GM12875 (cell line): ENCODE results near the gene ZSCAN2.
"Not testable (repeated sequence)": the region's sequence is repeated elsewhere in the genome, so short reads cannot be mapped to it uniquely, and the experiment has no call there.

Source experiments
- H3K4me3 ChIP-seq: one replicate; pipeline ENCODE4 v1.5.1; 2011; ENCODE audit warnings: low read depth, low read length, control low read depth
- TF ChIP-seq, protein P1 (sequence below): IDR thresholded peaks from 2 replicates; pipeline ENCODE4 v1.5.1; 2011; ENCODE audit warnings: low read depth, mild to moderate bottlenecking, control low read depth, inconsistent platforms, low read length, moderate library complexity, borderline replicate concordance; ENCODE audit not compliant: insufficient read depth

Gene ZSCAN2

GRCh38 chr15:84631706-84632272 lies 31.0 kb downstream of the ZSCAN2 start:
- TF ChIP-seq, protein P1, sequence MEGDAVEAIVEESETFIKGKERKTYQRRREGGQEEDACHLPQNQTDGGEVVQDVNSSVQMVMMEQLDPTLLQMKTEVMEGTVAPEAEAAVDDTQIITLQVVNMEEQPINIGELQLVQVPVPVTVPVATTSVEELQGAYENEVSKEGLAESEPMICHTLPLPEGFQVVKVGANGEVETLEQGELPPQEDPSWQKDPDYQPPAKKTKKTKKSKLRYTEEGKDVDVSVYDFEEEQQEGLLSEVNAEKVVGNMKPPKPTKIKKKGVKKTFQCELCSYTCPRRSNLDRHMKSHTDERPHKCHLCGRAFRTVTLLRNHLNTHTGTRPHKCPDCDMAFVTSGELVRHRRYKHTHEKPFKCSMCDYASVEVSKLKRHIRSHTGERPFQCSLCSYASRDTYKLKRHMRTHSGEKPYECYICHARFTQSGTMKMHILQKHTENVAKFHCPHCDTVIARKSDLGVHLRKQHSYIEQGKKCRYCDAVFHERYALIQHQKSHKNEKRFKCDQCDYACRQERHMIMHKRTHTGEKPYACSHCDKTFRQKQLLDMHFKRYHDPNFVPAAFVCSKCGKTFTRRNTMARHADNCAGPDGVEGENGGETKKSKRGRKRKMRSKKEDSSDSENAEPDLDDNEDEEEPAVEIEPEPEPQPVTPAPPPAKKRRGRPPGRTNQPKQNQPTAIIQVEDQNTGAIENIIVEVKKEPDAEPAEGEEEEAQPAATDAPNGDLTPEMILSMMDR: no peak
- H3K4me3 ChIP-seq: peak overlapping the region; percentile 40

GRCh38 chr15:84633311-84634227 lies 32.8 kb downstream of the ZSCAN2 start:
- H3K4me3 ChIP-seq: peak overlapping the region; percentile 62
- TF ChIP-seq, protein P1: 0 out of 2 replicates have a peak, but pooled peaks have one; percentile 1

DNA sequence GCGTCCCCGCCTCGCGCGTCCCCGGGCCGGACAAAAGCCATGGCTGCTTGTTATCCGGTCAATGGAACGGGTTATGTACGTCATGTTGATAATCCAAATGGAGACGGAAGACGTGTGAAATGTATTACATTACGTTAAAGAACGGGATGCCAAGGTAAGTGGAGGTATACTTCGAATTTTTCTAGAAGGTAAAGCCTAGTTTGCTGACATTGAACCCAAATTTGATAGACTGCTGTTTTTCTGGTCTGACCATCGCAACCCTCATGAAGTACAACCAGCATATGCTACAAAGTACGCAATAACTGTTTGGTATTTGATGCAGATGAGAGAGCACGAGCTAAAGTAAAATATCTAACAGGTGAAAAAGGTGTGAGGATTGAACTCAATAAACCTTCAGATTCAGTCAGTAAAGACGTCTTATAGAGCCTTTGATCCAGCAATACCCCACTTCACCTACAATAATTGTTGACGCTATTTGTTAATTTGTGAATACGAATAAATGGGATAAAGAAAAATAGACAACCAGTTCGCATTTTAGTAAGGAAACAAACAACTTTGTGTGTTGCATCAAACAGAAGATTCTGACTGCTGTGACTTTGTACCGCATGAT lies 33.5 kb downstream of the ZSCAN2 start:
- H3K4me3 ChIP-seq: peak overlapping the region; percentile 62
- TF ChIP-seq, protein P1: no peak

DNA sequence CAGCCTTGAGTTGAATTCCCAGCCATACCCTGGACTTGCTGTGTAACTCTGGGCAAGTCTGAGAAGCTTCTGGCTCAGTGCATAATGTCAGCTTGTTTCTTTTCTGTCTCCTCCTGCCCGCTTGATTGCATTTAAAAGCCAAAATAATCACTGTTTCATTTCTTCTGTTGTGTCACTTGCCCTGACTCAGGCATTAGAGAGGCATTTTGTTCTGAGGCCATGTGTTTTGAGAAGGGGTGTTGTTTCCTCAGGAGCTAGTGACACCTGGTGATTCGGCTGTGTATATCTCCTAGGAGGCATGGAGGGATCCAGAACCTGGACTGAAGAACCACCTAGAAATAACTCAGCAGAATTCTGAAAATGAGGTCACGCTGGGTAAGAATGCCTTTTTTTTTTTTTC lies 37.3 kb downstream of the ZSCAN2 start:
- TF ChIP-seq, protein P1: no peak

DNA sequence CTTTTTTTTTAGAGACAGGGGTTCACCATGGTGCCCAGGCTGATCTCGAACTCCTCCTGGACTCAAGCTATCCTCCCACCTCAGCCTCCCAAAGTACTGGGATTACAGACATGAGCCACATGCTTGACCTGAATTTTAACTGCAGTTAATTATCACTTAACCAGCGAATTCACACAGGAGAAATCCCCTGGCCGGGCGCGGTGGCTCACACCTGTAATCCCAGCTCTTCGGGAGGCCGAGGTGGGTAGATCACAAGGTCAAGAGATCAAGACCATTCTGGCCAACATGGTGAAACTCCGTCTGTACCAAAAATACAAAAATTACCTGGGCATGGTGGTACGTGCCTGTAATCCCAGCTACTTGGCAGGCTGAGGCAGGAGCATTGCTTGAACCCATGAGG lies 41.1 kb downstream of the ZSCAN2 start:
- not testable (repeated sequence) for H3K4me3 ChIP-seq

More for the DNA sequence above, 37.3 kb downstream of the ZSCAN2 start:
- no peak overlapping the region for H3K4me3 ChIP-seq

- H3K4me3 ChIP-seq: not testable (repeated sequence)
Measured at GRCh38 chr15:84642640-84643039, 41.8 kb downstream of the ZSCAN2 start.

GRCh38 chr15:84643838-84644237 lies 43.0 kb downstream of the ZSCAN2 start:
- H3K4me3 ChIP-seq: no peak overlapping the region
- TF ChIP-seq, protein P1: no peak

- no peak overlapping the region for H3K4me3 ChIP-seq
- TF ChIP-seq, protein P1: no peak
Measured at GRCh38 chr15:84645496-84645895, 44.7 kb downstream of the ZSCAN2 start.
